SK-N-SH (cell line): ENCODE data around the gene ATP5F1D. TPM values are rescaled to one million over a fixed set of nuclear protein-coding genes. Genes with fewer than 3 reads are reported as not detected.
A peak's percentile ranks its signal among the peaks of the same experiment; 100 is the strongest.

Experiments
- CTCF ChIA-PET: fragments of 300-600, 350-600 bp; formaldehyde crosslinking; extraction: SDS; loops from one replicate; lab custom pipeline; 2021; lab: Yijun Ruan, JAX
- POLR2A ChIA-PET: fragments of 350-600 bp; sonication (Branson Sonifier 250); formaldehyde crosslinking; extraction: SDS; loops from one replicate; lab custom pipeline; 2020; ENCODE audit warnings: antibody characterized with exemption, inconsistent platforms; lab: Yijun Ruan, JAX
- DNase-seq: peaks from one replicate; pipeline ENCODE4 v3.0.0; 2012
- H2AFZ ChIP-seq: fragments of 200-600 bp; sonication (generic); 2 replicates; pipeline ENCODE4 v1.8.1; 2016; ENCODE audit warnings: antibody characterized with exemption, mild to moderate bottlenecking, low read depth
- H3F3A ChIP-seq: fragments of 200-600 bp; sonication (generic); replicated peaks from 2 replicates; pipeline ENCODE3; 2016; ENCODE audit warnings: antibody characterized with exemption, mild to moderate bottlenecking; ENCODE audit not compliant: insufficient read depth
- H3K27ac ChIP-seq, 2 experiments: fragments of 200-500 bp in 1 of 2; fragments of 200-600 bp in 1 of 2; sonication (Bioruptor generic) in 1 of 2; sonication (generic), shearing (Covaris generic) in 1 of 2; 2 replicates each; pipeline versions ENCODE4 v1.5.1 to v1.6.1; 2014 to 2016; ENCODE audit warnings: low read depth in 2 of 2, inconsistent platforms in 1 of 2, low read length in 1 of 2, mild to moderate bottlenecking in 1 of 2, mixed read lengths in 1 of 2
- H3K27me3 ChIP-seq: fragments of 200-600 bp; sonication (generic), shearing (Covaris generic); 2 replicates; pipeline ENCODE4 v1.6.1; 2016; ENCODE audit warnings: mixed run types; ENCODE audit not compliant: insufficient read depth
- H3K36me3 ChIP-seq, 2 experiments: fragments of 200-500 bp in 1 of 2; fragments of 200-600 bp in 1 of 2; sonication (Bioruptor generic) in 1 of 2; sonication (generic) in 1 of 2; replicated peaks in 1 of 2; 2 replicates each; pipeline versions ENCODE3 to v1.5.1; 2014 to 2016; ENCODE audit warnings: low read length in 1 of 2, mild to moderate bottlenecking in 1 of 2; ENCODE audit not compliant: insufficient read depth in 2 of 2, control insufficient read depth in 1 of 2
- H3K4me1 ChIP-seq, 2 experiments: fragments of 200-500 bp in 1 of 2; fragments of 200-600 bp in 1 of 2; sonication (Bioruptor generic) in 1 of 2; sonication (generic), shearing (Covaris generic) in 1 of 2; 2 replicates each; pipeline versions ENCODE4 v1.5.1 to v1.6.1; 2014 to 2016; ENCODE audit warnings: low read depth in 1 of 2, low read length in 1 of 2, mixed run types in 1 of 2; ENCODE audit not compliant: insufficient read depth in 2 of 2, control insufficient read depth in 1 of 2
- H3K4me2 ChIP-seq: fragments of 200-600 bp; sonication (generic), shearing (Covaris generic); 2 replicates; pipeline ENCODE4 v1.6.1; 2017; ENCODE audit warnings: mixed run types
- H3K4me3 ChIP-seq, 2 experiments: fragments of 200-500 bp in 1 of 2; fragments of 200-600 bp in 1 of 2; sonication (Bioruptor generic) in 1 of 2; sonication (generic), shearing (Covaris generic) in 1 of 2; 2 replicates each; pipeline versions ENCODE4 v1.5.1 to v1.8.1; 2014 to 2016; ENCODE audit warnings: low read depth in 2 of 2, inconsistent platforms in 1 of 2, low read length in 1 of 2, mild to moderate bottlenecking in 1 of 2, mixed read lengths in 1 of 2, moderate library complexity in 1 of 2
- H3K79me2 ChIP-seq: fragments of 200-600 bp; sonication (generic); 2 replicates; pipeline ENCODE4 v1.8.1; 2017; ENCODE audit warnings: mild to moderate bottlenecking; ENCODE audit not compliant: insufficient read depth
- H3K9ac ChIP-seq: fragments of 200-600 bp; sonication (generic); 2 replicates; pipeline ENCODE4 v1.6.1; 2017; ENCODE audit warnings: mixed run types
- H3K9me2 ChIP-seq: fragments of 200-600 bp; sonication (generic); 2 replicates; pipeline ENCODE4 v1.6.1; 2017; ENCODE audit warnings: mixed run types
- H3K9me3 ChIP-seq: fragments of 200-600 bp; sonication (generic); 2 replicates; pipeline ENCODE4 v1.6.1; 2017; ENCODE audit warnings: mixed run types, mild to moderate bottlenecking, moderate library complexity
- H4K20me1 ChIP-seq: fragments of 200-600 bp; sonication (generic); 2 replicates; pipeline ENCODE4 v1.6.1; 2017; ENCODE audit warnings: mild to moderate bottlenecking, mixed run types; ENCODE audit not compliant: insufficient read depth
- CTCF ChIP-seq: fragments of 200-600 bp; sonication (generic); IDR thresholded peaks from 2 replicates; pipeline ENCODE4 v1.6.1; 2017; ENCODE audit warnings: antibody characterized with exemption, mild to moderate bottlenecking, moderate library complexity
- ELF1 ChIP-seq: IDR thresholded peaks from 2 replicates; pipeline ENCODE4 v1.4.0; 2012
- EP300 ChIP-seq, 2 experiments: IDR thresholded peaks; 2 replicates each; pipeline versions ENCODE4 v1.4.0 to v1.6.1; 2012; ENCODE audit warnings: borderline replicate concordance in 1 of 2, low read depth in 1 of 2, low read length in 1 of 2
- EZH2phosphoT487 ChIP-seq: fragments of 200-600 bp; sonication (generic); IDR thresholded peaks from 2 replicates; pipeline ENCODE4 v1.6.1; 2017; ENCODE audit warnings: low read depth, mixed run types, mild to moderate bottlenecking, antibody characterized with exemption, moderate library complexity, borderline replicate concordance
- FOSL2 ChIP-seq: IDR thresholded peaks from 2 replicates; pipeline ENCODE4 v1.4.0; 2012; ENCODE audit warnings: low read depth, mild to moderate bottlenecking, moderate library complexity, borderline replicate concordance
- FOXM1 ChIP-seq: IDR thresholded peaks from 2 replicates; pipeline ENCODE4 v1.4.0; 2012; ENCODE audit warnings: low read depth, mild to moderate bottlenecking
- GATA2 ChIP-seq: sonication (generic); formaldehyde crosslinking; IDR thresholded peaks from 2 replicates; pipeline ENCODE4 v1.5.0; 2020; ENCODE audit warnings: mild to moderate bottlenecking, missing genetic modification reagents
- JUND ChIP-seq: IDR thresholded peaks from 2 replicates; pipeline ENCODE4 v1.4.0; 2012
- MEF2A ChIP-seq: IDR thresholded peaks from 2 replicates; pipeline ENCODE4 v1.4.0; 2012; ENCODE audit warnings: low read depth, borderline replicate concordance
- MXI1 ChIP-seq: IDR thresholded peaks from 2 replicates; pipeline ENCODE4 v1.6.1; 2012; ENCODE audit warnings: mild to moderate bottlenecking, low read depth, low read length, improper control_type of control experiment
- NRF1 ChIP-seq: IDR thresholded peaks from 2 replicates; pipeline ENCODE4 v1.6.1; 2012; ENCODE audit warnings: low read depth, mild to moderate bottlenecking, low read length
- POLR2AphosphoS5 ChIP-seq: IDR thresholded peaks from 2 replicates; pipeline ENCODE4 v1.6.1; 2012; ENCODE audit warnings: low read depth, low read length
- RCOR1 ChIP-seq: fragments of 150-350 bp; IDR thresholded peaks from 2 replicates; pipeline ENCODE4 v1.6.1; 2017; ENCODE audit warnings: antibody characterized with exemption, low read length
- RFX5 ChIP-seq: IDR thresholded peaks from 2 replicates; pipeline ENCODE4 v1.6.1; 2012; ENCODE audit warnings: mild to moderate bottlenecking, improper control_type of control experiment, low read length
- SIN3A ChIP-seq: IDR thresholded peaks from 2 replicates; pipeline ENCODE4 v1.6.1; 2012; ENCODE audit warnings: low read depth, mild to moderate bottlenecking, low read length, moderate library complexity, borderline replicate concordance
- TAF1 ChIP-seq: IDR thresholded peaks from 2 replicates; pipeline ENCODE4 v1.6.1; 2012; ENCODE audit warnings: low read depth, mild to moderate bottlenecking, low read length, moderate library complexity, borderline replicate concordance
- TEAD4 ChIP-seq: IDR thresholded peaks from 2 replicates; pipeline ENCODE4 v1.4.0; 2012; ENCODE audit warnings: mild to moderate bottlenecking, borderline replicate concordance; ENCODE audit not compliant: insufficient read depth
- USF1 ChIP-seq: IDR thresholded peaks from 2 replicates; pipeline ENCODE4 v1.4.0; 2012; ENCODE audit warnings: low read depth, borderline replicate concordance
- WGBS: methylation state at CpG from one replicate; pipeline ENCODE4 v1.1.6; 2017; ENCODE audit warnings: low lambda C conversion rate; 5-methylcytosine and 5-hydroxymethylcytosine counted together
- polyA plus RNA-seq, 3 experiments: library from polyadenylated mRNA; depleted of rRNA; stranded (reverse); fragments of >200 nt; gene quantifications; 2 replicates each; pipeline ENCODE4 v1.2.3, GENCODE V29; 2012
- TF ChIP-seq, protein P1 (sequence below): IDR thresholded peaks from 2 replicates; pipeline ENCODE4 v1.4.0; 2012; ENCODE audit warnings: low read depth
- TF ChIP-seq, protein P2 (sequence below): fragments of 150-350 bp; IDR thresholded peaks from 2 replicates; pipeline ENCODE4 v1.6.1; 2017; ENCODE audit warnings: antibody characterized with exemption, low read length, low read depth, borderline replicate concordance

ATP5F1D gene
- polyA plus RNA-seq, 1 of the 3 experiments (the other 2 are of a cell fraction) = 226 TPM

- CTCF ChIA-PET = interaction anchor here (7.8 to 18.6 kb wide), 2 partner anchors 8 to 15 kb away, joined by 99 to 594 read pairs; partner anchors contain the start of gene ATP5F1D
- 78% methylated on average over 23 of the region's 23 CpGs for WGBS
- DNase-seq = no peak
- Histone ChIP-seq H3K4me3 (no peak overlapping the region), H3K27me3 (no peaks in the 10 kb centered on the region), H3K27ac (peak overlapping the region; percentile 83 to 90), H3K36me3 (peaks cover 41 to 53% of the 10 kb centered on the region in 2 experiments), H3K4me1 (peaks cover 54 to 67% of the 10 kb centered on the region in 2 experiments), H3K9me2 (no peaks in the 10 kb centered on the region), H3K9ac (peak overlapping the region; percentile 25; the same call in 1 of the 2 replicates), H3F3A (peaks cover 65% of the 10 kb centered on the region), H3K4me2 (peak overlapping the region; percentile 23; the same call in 1 of the 2 replicates), H3K9me3 (no peaks in the 10 kb centered on the region), H3K79me2 (peaks cover 69% of the 10 kb centered on the region), H2AFZ (no peak overlapping the region), H4K20me1 (peaks cover 56% of the 10 kb centered on the region)
- TF ChIP-seq TAF1 (no peak), NRF1 (no peak), RFX5 (no peak), EZH2phosphoT487 (no peak), EP300 (IDR thresholded peaks at IDR 0.05; ENCODE audit: borderline replicate concordance in 1 of 2, low read depth in 1 of 2, low read length in 1 of 2) (no peak), GATA2 (CRISPR knock-in tag) (no peak), POLR2AphosphoS5 (no peak), CTCF (no peak), ELF1 (no peak)
- TF ChIP-seq, protein P1, sequence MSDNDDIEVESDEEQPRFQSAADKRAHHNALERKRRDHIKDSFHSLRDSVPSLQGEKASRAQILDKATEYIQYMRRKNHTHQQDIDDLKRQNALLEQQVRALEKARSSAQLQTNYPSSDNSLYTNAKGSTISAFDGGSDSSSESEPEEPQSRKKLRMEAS = no peak
- POLR2A ChIA-PET = interaction anchor here (4.8 kb wide), 1 partner anchor 12 kb away, joined by 34 read pairs; the partner anchor contains the start of gene CIRBP
Observed at GRCh38 chr19:1257475-1258162, 16.1 kb downstream of the ATP5F1D start.

GRCh38 chr19:1258163-1258492 lies 16.6 kb downstream of the ATP5F1D start:
- H3K9ac ChIP-seq = peak overlapping the region; percentile 25; the same call in 1 of the 2 replicates
- H4K20me1 ChIP-seq = peaks cover 56% of the 10 kb centered on the region
- peak overlapping the region; percentile 83 to 90; a peak in 3 of 4 replicates for H3K27ac ChIP-seq
- H3K4me1 ChIP-seq = peaks cover 58 to 69% of the 10 kb centered on the region in 2 experiments
- no peak overlapping the region for H2AFZ ChIP-seq
- no peak for DNase-seq
- H3F3A ChIP-seq = peaks cover 65% of the 10 kb centered on the region
- no peaks in the 10 kb centered on the region for H3K27me3 ChIP-seq
- 88% methylated on average over 8 of the region's 8 CpGs for WGBS
- peaks cover 65% of the 10 kb centered on the region for H3K79me2 ChIP-seq
- H3K9me3 ChIP-seq = no peaks in the 10 kb centered on the region
- H3K4me3 ChIP-seq = no peak overlapping the region
- ChIA-PET CTCF (interaction anchor here (3.1 to 18.6 kb wide), 3 partner anchors 8 to 15 kb away, joined by 13 to 594 read pairs (median 99); partner anchors contain the start of genes ATP5F1D and MIDN), POLR2A (interaction anchor here (4.8 kb wide), 1 partner anchor 11 kb away, joined by 34 read pairs; the partner anchor contains the start of gene CIRBP)
- H3K4me2 ChIP-seq = peak overlapping the region; percentile 23; the same call in 1 of the 2 replicates
- peaks cover 41 to 53% of the 10 kb centered on the region in 2 experiments for H3K36me3 ChIP-seq
- H3K9me2 ChIP-seq = no peaks in the 10 kb centered on the region
- TF ChIP-seq RFX5 = no peak
- TF ChIP-seq SIN3A = no peak
- no peak for TF ChIP-seq EP300 (IDR thresholded peaks at IDR 0.05; ENCODE audit: borderline replicate concordance in 1 of 2, low read depth in 1 of 2, low read length in 1 of 2)
- TF ChIP-seq, protein P2, sequence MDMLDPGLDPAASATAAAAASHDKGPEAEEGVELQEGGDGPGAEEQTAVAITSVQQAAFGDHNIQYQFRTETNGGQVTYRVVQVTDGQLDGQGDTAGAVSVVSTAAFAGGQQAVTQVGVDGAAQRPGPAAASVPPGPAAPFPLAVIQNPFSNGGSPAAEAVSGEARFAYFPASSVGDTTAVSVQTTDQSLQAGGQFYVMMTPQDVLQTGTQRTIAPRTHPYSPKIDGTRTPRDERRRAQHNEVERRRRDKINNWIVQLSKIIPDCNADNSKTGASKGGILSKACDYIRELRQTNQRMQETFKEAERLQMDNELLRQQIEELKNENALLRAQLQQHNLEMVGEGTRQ = no peak
- TF ChIP-seq ELF1 = no peak
- no peak for TF ChIP-seq FOSL2
- no peak for TF ChIP-seq POLR2AphosphoS5
- TF ChIP-seq USF1 = no peak
- no peak for TF ChIP-seq TEAD4
- no peak for TF ChIP-seq RCOR1
- TF ChIP-seq MXI1 = no peak
- no peak for TF ChIP-seq FOXM1
- no peak for TF ChIP-seq JUND
- TF ChIP-seq GATA2 (CRISPR knock-in tag) = no peak
- TF ChIP-seq CTCF = no peak
- TF ChIP-seq MEF2A = no peak
